ENCODE data around the gene KDM4E.

KDM4E gene

GRCh38 chr11:95054356-95054755 lies 29.3 kb downstream of the KDM4E start:
- no peak for DNase-seq

- DNase-seq: no peak
Observed at GRCh38 chr11:95055283-95055897, 30.3 kb downstream of the KDM4E start.

- DNase-seq: no peak
Observed at GRCh38 chr11:95057959-95058358, 32.9 kb downstream of the KDM4E start.

- DNase-seq: no peak
Observed at GRCh38 chr11:95058621-95059020, 33.6 kb downstream of the KDM4E start.

- no peak for DNase-seq
Observed at GRCh38 chr11:95059046-95059445, 34.0 kb downstream of the KDM4E start.

- DNase-seq: no peak
Observed at GRCh38 chr11:95065336-95065735, 40.3 kb downstream of the KDM4E start.

- DNase-seq: no peak
Observed at GRCh38 chr11:95066716-95067038, 41.6 kb downstream of the KDM4E start, which contains the start of gene SRSF8. Gene SRSF8, plus strand, starts transcription at chr11:95066919. Its CDS starts 308 bp downstream, at chr11:95067227.

- peak; percentile 71 to 76 for DNase-seq
Observed at GRCh38 chr11:95067039-95067840, 42.2 kb downstream of the KDM4E start.

- DNase-seq: peak; percentile 25 to 38
Observed at GRCh38 chr11:95067841-95068219, 42.8 kb downstream of the KDM4E start.

GRCh38 chr11:95068549-95068948 lies 43.5 kb downstream of the KDM4E start:
- peak; percentile 83 to 92 for DNase-seq

- DNase-seq: no peak
Observed at GRCh38 chr11:95070471-95070870, 45.4 kb downstream of the KDM4E start.

GRCh38 chr11:95072948-95073347 lies 47.9 kb downstream of the KDM4E start:
- DNase-seq: no peak

- DNase-seq: no peak
Observed at GRCh38 chr11:95074792-95075563, 49.9 kb downstream of the KDM4E start.

- DNase-seq: peak; percentile 16 to 48
Observed at GRCh38 chr11:95076416-95076815, 51.4 kb downstream of the KDM4E start.

- DNase-seq: no peak
Observed at GRCh38 chr11:95076981-95077380, 51.9 kb downstream of the KDM4E start.
